ENCODE results near the gene MAFF.
A peak's percentile ranks its signal among the peaks of the same experiment; 100 is the strongest.
"Not testable (repeated sequence)": the region's sequence is repeated elsewhere in the genome, so short reads cannot be mapped to it uniquely, and the experiment has no call there.

The MAFF gene

DNA sequence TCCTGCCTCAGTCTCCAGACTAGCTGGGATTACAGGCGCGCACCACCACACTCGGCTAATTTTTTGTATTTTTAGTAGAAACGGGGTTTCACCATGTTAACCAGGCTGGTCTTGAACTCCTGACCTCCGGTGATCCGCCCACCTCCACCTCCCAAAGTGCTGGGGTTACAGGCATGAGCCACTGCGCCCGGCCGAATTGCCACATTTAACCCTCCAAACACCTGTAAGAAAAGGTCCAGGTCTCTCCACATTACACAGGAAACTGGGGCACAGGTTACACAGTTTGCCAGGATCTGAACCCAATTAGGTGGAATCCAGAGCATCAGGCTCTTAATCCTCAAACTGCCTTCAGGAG, 24.2 kb upstream of the MAFF start:
- not testable (repeated sequence) for DNase-seq (ENCODE audit: low read depth, low spot score)

DNA sequence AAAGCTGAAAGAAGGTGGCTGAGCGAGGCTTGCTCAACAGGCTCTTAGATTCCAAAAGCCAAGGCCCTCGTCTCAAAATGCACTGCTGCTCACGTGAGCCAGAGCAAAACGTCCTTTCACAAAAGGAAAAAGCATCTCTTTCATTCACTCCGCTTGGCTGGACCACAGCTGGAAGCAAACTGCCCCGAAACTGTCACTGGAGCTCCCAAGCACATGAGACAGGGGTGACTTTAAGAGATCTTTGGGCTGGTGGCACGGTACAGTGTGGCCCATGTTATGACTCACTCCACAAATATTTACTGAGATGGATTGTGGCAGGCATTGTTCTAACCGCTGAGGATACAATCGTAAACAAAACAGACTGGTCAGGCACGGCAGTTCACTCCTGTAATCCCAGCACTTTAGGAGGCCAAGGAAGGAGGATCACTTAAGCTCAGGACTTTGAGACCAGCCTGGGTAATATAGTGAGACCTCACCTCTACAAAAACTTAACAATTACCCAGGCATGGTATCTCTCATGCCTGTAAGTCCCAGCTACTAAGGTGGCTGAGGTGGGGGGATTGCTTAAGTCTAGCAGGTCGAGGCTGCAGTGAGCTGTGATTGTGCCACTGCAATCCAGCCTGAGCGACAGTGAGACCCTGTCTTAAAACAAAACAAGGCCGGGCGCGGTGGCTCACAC, 23.7 kb upstream of the MAFF start:
- DNase-seq (ENCODE audit: low read depth, low spot score): peak; percentile 90

DNA sequence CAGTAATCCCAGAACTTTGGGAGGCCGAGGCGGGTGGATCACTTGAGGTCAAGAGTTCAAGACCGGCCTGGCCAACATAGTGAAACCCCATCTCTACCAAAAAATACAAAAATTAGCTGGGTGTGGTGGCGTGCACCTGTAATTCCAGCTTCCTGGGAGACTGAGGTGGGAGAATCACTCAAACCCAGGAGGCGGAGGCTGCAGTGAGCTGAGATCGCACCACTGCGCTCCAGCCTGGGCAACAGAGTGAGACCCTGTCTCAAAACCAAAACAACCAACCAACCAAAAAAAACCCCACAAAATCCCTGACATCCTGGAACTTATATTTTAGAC, 23.2 kb upstream of the MAFF start:
- not testable (repeated sequence) for DNase-seq (ENCODE audit: low read depth, low spot score)

DNA sequence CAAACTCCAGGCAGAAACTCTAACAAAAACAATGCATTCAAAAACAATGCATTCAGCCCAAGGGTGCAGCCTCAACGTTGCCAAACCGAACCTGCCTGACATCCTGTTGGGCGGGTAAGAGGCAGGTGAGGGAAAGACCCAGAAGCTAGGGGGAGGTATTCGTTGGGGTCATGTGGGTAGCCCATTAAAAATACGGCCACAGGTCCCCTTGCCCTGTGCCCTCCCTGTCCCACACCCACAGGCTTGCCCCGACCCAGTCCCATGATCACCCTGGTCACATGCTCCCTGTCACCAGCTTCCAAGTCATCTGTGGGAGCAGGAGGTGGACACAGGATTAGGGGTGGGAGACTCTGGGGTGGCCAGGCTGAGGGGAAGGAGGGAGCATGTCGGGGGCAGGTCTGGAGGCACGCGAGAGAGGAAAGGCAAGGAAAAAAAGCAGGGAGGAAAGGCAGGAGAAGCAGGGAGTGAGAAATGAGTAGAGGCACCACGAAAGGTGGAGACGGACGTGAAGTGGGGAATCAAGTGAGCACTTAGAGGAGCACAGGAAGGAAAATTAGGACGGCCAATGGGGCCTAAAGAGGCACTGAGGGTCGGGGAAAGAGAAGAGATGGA, 20.8 kb upstream of the MAFF start:
- DNase-seq (ENCODE audit: low read depth, low spot score): peak; percentile 81

DNA sequence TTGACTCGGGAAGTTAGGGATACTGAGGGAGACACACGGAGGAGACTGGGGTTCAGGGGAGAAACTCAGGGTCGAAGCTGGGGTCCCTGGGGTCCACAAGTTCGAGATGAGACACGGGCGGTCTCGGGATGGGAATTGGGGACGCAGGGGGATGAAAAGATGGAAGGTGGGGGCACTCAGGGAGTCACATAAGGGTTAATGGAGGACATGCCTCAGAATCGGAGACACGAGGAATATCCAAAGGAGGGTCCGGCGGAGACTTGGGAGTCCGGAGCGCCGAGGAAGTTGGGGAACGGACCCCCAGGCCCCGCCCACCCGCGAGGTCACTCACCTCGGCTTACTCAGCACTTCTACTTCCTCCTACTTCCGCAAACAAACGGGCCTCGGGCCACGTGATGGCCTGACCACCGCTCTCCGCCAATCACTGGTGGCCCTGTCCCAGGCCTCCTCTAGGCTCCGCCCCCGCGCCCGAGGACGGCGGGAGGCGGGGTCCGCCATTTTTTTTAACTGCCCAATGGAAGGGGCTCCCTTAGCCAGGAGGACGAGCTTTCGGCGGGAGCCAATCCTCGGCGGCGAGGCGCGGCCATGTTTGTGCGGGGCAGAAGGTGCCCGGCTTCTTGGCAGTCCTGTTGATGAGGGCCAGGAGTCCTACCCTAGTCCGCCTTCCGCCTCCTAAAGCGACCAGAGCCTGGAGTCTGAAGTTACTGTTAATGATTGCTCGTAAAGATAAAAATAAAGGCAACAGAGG, 20.2 kb upstream of the MAFF start, which contains the start of gene PLA2G6:
Gene PLA2G6 (minus strand): TSS at position 378 of the 748 bp plus-strand sequence. CDS start 12,404 bp downstream, outside the sequence.
- peak; percentile 100 for DNase-seq (ENCODE audit: low read depth, low spot score)

DNA sequence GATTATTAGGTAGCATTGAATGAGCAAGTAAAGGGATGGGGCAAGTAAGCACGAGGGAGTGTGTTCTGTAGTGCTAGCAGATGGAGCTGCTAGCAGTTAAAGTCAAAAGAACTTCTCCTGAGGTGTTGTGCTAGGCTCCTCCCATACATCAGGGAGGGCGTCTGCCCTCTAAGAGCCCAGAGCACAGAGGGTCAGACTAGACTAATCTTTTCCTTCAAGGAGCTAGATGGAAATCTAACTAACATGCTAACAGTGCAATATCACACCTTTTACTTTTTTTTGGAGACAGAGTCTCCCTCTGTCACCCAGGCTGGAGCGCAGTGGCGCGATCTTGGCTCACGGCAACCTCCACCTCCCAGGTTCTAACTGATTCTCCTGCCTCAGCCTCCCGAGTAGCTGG, 17.0 kb upstream of the MAFF start:
- DNase-seq (ENCODE audit: low read depth, low spot score): no peak

DNA sequence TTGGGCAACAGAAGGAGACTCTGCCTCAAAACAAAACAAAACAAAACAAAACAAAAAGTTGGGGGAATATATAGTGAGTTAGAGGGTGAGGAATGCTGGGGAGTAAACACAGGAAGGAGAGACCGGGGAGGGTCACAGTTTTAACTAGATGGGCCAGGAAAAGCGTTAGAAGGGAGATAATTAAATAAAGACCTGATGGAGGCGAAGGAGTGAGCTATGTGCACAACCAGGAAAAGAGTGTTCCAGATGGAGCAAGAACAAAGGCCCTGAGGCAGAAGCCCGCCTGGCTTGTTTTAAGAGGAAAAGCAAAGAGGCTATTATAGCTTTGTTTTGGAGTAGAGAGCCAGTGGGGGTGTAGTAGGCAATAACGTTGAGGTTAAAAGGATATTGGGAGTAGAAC, 15.4 kb upstream of the MAFF start:
- no peak for DNase-seq (ENCODE audit: low read depth, low spot score)

DNA sequence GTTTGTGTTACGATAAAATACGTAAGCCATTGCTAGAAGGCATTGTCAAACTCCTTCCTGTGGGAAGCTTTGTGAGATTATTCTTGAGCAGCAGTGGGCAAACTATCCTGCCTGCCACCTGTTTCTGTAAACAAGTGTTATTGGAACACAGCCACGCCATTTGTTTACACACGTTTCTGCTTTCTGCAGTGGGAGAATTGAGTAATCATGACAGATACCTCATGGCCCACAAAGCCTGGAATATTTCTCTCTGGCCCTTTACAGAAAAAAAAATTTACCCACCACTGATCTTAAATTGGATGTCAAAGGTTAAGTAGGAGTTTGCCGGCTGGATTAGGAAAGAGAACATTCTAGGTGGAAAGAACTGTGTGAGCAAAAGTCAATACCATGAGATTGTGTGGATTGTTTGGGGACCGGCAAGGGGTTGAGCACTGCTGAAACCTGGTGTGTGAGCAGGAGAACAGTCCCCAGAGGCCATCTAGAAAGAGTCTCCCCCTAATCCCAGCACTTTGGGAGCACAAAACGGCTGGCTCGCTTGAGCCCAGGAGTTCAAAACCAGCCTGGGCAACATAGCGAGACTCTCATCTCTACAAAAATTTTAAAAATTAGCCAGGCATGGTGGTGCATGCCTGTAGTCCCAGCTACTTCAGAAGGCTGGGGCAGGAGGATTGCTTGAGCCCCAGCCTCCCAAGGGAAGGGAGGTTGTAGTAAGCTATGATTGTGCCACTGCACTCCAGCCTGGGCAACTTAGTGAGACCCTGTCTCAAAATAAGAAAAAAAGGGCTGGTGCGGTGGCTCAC, 14.2 kb upstream of the MAFF start:
- no peak for DNase-seq (ENCODE audit: low read depth, low spot score)

DNA sequence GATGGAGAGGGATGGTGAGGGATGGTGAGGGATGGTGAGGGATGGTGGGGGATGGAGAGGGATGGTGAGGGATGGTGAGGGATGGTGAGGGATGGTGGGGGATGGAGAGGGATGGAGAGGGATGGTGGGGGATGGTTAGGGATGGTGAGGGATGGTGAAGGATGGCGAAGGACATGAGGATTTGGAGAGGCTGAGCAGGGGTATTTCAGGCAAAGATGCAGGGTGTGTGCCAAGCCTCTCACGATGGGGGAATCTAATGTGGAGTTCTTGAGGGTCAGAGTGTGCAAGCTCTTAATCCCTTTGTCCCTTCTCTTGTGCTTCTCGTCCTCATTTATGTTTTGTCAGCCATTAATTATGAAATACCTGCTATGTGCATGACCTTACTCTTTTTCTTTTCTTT, 12.7 kb upstream of the MAFF start:
- no peak for DNase-seq (ENCODE audit: low read depth, low spot score)

DNA sequence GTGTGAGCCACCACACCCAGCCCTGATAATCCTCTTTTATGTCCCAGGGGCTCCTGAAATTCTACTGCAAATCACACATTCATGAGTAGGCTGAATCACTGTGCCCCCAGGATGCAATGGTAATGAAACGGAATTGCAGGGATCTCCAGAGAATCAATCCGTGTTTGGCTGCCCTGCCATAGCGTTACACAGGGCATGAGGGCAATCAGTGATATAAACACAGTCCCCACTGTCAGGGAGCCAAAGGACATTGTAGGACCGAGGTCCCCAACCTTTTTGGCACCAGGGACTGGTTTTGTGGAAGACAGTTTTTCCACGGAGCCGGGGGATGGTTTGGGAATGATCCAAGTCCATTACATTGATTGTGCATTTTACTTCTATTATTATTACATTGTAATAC, 11.2 kb upstream of the MAFF start:
- no peak for DNase-seq (ENCODE audit: low read depth, low spot score)

DNA sequence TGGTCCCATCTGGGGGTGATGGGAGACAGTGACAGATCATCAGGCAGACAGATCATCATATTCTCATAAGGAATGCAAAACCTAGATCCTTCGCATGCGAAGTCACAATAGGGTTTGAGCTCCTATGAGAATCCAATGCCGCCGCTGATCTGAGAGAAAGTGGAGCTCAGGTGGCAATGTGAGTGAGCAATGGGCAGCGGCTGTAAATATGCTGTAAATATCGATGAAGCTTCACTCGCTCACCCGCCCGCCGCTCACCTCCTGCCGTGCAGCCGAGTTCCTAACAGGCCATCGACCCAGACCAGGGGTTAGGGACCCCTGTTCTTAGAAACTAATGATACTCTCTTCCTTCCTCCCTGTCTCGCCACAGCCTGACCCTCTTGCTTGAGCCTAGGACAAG, 10.7 kb upstream of the MAFF start:
- no peak for DNase-seq (ENCODE audit: low read depth, low spot score)

DNA sequence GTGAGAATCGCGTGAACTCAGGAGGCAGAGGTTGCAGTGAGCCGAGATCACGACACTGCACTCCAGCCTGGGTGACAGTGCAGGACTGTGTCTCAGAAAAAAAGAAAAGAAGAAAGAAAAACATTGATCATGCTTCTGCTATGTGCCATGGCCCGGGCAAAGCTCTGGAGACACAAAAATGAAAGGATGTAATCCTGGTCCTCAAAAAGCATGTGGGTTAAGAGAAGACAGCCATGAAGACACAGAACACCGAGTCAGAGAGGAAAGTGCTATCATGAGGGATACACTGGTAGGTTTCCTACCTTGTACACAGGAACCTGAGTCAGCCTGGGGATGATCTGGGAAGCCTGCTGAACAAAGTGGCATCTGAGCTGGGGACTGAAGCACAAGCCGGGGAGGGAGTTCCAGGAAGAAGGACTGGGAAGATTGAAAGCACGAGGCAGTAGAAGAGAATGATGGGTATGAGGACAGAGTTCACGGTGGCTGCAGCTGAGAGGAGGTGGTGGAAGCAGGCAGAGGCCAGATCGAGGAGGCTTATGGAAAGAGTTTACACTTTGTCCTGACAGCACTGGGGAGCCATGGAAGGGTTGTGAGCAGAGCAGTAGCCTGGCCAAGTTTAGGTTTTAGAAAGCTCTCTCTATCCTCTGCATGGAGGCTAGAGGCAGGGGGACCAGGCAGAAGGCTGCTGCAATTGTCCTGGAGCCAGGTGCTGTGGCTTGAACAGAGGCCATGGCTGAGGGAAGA, 9.9 kb upstream of the MAFF start:
- no peak for DNase-seq (ENCODE audit: low read depth, low spot score)

DNA sequence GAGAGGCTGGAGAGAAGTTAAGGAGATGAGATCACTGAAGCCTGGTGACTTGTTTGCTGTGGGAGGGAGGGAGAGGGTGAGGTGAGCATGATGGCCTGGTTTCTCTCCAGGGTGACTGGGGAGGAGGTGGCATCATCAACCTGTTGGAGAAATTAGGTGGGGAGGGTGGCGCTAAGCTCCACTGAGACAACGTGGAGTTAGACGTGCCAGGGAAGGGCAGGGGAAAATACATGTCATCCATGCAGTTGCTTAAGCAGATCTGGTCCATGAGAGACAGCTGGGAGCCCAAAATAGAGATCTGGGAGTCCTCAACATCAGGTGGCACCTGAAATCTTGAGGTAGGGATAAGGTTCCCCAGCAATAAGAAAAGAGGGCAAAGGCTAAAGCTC, 9.3 kb upstream of the MAFF start:
- DNase-seq (ENCODE audit: low read depth, low spot score): no peak

DNA sequence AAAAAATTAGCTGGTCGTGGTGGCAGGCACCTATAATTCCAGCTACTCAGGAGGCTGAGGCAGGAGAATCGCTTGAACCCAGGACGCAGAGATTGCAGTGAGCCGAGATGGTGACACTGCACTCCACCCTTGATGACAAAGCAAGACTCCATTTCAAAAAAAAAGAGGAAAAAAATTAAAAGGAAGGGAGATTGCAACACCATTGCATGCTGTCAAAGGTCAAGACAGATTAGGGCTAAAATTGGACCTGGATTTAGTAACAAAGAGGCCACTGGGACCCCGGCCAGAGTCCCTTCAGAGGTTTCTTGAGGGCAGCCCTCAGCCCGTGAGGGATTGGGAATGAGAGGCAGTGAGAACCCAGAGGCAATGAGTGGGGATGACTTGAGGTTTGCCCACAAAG, 8.2 kb upstream of the MAFF start:
- no peak for DNase-seq (ENCODE audit: low read depth, low spot score)

DNA sequence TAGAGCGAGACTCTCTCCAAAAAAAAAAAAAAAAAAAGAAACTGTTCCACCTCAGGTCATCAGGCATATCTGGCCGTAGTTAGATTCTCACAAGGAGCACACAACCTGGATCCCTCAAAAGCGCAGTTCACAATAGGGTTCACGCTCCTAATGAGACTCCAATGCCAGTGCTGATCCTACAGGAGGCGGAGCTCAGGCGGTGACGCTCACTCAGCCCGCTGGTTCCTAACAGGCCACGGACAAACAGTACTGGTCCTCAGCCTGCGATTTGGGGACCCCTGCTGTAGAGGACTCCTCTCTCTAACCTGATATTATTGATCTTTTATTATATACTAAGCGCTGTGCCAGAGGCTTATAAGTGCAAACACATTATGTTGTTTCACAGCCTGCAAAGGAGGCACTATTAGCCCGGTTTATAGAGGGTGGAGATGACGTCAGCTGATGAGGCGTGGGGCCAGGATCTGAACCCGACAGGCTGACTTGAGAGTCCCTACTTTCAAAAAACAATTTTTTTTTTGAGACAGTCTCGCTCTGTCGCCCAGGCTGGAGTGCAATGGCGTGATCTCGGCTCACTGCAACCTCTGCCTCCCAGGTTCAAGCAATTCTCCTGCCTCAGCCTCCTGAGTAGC, 4.9 kb upstream of the MAFF start:
- no peak for DNase-seq (ENCODE audit: low read depth, low spot score)

DNA sequence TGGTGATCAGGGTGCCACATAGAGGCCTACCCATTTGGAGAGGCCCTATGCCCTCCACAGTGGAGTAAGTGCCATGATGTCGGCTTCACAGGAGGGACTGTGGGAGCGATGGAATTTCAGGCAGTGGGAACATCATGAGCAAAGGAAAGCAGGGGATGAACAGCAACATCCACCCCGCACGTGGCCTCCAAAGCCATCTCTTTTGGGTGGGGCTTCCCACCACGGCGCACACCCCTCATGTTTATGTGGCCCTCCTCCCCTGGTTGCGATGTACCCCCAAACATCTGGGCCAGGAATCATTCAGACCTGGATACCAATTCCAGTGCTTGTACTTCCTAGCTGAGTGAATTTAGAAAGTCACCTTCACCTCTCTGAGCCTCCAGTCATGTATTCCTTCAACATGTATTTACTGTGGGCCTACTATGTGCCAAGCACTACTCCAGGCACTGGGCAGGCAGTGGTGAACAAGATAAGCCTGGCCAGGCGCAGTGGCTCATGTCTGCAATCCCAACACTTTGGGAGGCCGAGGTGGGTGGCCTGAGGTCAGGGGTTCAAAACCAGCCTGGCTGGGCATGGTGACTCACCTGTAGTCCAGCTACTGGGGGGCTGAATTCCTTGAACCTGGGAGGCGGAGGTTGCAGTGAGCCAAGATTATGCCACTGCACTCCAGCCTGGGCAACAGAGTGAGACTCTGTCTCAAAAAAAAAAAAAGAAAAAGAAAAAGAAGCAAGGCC, 1.8 kb upstream of the MAFF start:
- DNase-seq (ENCODE audit: low read depth, low spot score): no peak

DNA sequence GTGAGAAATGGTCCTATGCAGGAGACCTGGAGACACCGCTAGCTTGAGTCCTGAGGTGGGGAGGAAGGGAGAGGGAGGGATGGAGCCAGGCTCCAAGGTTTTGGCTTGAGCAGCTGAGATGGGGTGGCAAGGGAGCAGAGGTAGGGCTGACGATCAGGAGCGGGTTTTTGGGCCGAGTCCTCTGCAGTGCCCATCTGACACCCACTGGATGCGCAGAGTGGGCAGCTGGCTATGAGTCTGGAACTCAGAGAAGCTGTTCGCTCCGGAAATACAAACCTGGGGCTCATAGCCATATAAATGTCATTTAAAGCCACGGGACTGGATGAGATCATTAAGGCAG, 453 bp upstream of the MAFF start:
- DNase-seq (ENCODE audit: low read depth, low spot score): no peak

DNA sequence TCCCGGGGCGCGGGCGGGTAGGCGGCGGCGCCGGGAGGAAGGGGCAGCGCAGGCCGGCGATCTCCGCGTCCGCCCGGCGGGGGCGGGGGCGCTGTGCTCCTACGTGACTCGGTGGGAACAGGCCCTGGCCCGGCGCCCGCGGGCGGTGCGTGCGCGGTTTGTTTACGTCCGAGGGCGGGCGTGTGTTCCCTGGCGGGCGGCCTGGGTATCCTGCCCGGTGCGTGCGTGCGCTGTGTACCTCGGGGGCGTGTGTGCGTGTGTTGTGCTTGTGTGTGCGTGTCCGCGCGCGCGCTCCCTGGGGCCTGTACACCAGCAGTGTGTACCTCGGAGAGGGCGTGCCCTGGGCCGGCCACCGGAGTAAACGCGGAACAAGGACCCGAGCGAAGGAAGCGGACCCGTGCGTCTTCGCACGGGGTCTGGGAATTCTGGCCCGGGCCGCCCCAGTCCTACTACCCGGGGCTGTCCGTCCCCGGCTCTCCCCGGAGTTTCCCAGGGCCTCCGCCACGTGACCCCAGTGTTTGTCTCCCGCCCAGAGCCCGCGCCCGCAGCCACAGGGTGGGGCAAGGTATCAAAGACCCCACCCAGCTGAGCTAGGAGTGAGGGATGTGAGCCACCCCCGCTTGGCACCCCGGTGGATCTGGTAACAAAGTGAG, 769 bp downstream of the MAFF start:
- DNase-seq (ENCODE audit: low read depth, low spot score): peak; percentile 75

DNA sequence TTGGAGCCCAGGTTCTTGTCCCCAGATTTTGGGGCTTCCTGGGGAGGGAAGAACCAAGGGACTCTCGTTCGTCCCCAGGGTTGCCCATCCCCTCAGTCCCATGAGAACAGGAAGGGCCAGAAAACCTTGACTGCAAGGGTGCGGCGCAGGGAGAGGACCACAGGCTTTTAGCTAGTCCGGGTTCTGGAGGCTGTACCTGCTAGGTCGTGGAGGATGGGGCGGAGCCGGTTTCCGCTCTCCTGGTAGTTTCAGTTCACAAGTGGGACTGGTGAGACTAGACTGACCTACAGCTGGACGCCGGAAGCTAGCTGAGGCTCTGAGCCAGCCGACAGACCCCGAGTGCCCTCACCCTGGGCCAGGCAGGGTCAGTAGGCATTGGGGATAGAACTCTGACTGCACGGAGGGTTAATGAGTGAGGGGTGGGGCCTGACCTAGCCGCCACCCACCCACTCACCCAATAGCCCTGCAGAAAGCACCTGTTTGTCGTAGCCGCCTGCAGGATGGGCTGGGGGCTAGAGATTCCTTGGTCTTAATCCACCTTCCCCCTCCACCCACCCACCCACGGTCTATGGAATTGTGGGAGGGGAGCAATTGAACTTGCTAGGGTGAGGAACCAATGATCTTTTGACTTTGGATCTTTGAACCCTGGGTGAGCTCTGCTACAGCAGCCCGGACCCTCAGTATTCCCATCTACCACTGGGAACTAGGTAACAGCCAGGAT, 1.5 kb downstream of the MAFF start:
- DNase-seq (ENCODE audit: low read depth, low spot score): peak; percentile 66

Data from ELF-1 (cell line).